Astrocyte (in vitro differentiated cells and primary cell): Measurements from ENCODE around the gene NSMCE1.

Experiments used
- EZH2 ChIP-seq: IDR thresholded peaks from 2 replicates; pipeline ENCODE4 v1.6.1; 2012; ENCODE audit warnings: mild to moderate bottlenecking, low read length, inconsistent platforms; ENCODE audit not compliant: insufficient read depth
- TF ChIP-seq, protein P1 (sequence below): IDR thresholded peaks from 2 replicates; pipeline ENCODE4 v1.5.1; 2011; ENCODE audit warnings: low read depth, mild to moderate bottlenecking, inconsistent platforms, low read length, moderate library complexity; ENCODE audit not compliant: insufficient read depth

DNA sequence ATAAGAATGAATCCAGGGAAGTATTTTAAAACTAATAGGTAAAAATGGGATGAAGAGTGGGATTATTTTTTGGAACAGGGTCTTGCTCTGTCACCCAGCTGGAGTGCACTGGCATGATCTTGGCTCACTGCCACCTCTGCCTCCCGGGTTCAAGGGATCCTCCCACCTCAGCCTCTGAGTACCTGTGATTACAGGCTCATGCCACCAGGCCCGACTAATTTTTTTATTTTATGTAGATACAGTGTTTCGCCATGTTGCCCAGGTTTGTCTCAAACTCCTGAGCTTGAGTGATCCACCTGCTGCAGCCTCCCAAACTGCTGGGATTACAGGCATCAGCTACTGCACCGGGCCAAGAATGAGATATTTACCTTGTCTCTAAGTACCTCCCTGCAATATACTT is 22.1 kb downstream of the NSMCE1 start:
- TF ChIP-seq, protein P1, sequence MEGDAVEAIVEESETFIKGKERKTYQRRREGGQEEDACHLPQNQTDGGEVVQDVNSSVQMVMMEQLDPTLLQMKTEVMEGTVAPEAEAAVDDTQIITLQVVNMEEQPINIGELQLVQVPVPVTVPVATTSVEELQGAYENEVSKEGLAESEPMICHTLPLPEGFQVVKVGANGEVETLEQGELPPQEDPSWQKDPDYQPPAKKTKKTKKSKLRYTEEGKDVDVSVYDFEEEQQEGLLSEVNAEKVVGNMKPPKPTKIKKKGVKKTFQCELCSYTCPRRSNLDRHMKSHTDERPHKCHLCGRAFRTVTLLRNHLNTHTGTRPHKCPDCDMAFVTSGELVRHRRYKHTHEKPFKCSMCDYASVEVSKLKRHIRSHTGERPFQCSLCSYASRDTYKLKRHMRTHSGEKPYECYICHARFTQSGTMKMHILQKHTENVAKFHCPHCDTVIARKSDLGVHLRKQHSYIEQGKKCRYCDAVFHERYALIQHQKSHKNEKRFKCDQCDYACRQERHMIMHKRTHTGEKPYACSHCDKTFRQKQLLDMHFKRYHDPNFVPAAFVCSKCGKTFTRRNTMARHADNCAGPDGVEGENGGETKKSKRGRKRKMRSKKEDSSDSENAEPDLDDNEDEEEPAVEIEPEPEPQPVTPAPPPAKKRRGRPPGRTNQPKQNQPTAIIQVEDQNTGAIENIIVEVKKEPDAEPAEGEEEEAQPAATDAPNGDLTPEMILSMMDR, result no peak
- no peak for TF ChIP-seq EZH2
